ENCODE results near the gene ZNF197.

DNA sequence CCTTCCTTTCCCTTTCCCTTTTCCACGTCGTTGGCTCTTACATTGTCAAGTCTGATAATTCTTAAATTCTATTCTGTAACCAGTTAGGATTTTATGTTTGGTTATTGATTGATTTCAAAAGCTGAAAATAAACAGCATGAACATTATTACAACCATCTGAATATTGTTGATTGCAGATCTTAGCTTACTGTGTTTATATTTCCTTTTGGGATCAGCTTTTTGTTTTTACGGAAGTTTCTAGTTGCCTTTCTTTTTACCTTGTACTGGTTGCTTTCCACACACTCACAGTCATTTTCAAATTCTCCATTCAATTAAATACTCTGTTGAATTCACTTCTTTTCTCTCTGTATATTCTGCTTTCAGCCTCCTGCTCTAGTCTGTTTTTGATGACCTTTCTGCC, 40.3 kb downstream of the ZNF197 start:
- TF ChIP-seq JUNB (IDR thresholded peaks at IDR 0.05) (no peak), CEBPB (IDR thresholded peaks at IDR 0.05) (no peak), MYC (IDR thresholded peaks at IDR 0.05; ENCODE audit: borderline replicate concordance, low read length) (no peak), ZNF302 (CRISPR knock-in tag; IDR thresholded peaks at IDR 0.05) (no peak)
- TF ChIP-seq, protein P1, sequence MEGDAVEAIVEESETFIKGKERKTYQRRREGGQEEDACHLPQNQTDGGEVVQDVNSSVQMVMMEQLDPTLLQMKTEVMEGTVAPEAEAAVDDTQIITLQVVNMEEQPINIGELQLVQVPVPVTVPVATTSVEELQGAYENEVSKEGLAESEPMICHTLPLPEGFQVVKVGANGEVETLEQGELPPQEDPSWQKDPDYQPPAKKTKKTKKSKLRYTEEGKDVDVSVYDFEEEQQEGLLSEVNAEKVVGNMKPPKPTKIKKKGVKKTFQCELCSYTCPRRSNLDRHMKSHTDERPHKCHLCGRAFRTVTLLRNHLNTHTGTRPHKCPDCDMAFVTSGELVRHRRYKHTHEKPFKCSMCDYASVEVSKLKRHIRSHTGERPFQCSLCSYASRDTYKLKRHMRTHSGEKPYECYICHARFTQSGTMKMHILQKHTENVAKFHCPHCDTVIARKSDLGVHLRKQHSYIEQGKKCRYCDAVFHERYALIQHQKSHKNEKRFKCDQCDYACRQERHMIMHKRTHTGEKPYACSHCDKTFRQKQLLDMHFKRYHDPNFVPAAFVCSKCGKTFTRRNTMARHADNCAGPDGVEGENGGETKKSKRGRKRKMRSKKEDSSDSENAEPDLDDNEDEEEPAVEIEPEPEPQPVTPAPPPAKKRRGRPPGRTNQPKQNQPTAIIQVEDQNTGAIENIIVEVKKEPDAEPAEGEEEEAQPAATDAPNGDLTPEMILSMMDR (IDR thresholded peaks at IDR 0.05) = no peak
- TF ChIP-seq, protein P2, sequence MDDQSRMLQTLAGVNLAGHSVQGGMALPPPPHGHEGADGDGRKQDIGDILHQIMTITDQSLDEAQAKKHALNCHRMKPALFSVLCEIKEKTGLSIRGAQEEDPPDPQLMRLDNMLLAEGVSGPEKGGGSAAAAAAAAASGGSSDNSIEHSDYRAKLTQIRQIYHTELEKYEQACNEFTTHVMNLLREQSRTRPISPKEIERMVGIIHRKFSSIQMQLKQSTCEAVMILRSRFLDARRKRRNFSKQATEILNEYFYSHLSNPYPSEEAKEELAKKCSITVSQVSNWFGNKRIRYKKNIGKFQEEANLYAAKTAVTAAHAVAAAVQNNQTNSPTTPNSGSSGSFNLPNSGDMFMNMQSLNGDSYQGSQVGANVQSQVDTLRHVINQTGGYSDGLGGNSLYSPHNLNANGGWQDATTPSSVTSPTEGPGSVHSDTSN (IDR thresholded peaks at IDR 0.05) = no peak
